ENCODE measurements around the gene PDZRN4.

GRCh38 chr12:41512497-41512896 is 324.4 kb downstream of the PDZRN4 start:
- TF ChIP-seq CTCF (IDR thresholded peaks at IDR 0.05) (no peak), POLR2A (IDR thresholded peaks at IDR 0.05) (no peak)
